Activated naive CD8-positive, alpha-beta T cell treated with anti-CD3 and anti-CD28 coated beads, Interleukin-2, amount 10 ng/mL, durations not matched to agents 7 days and 5 days (primary cell): ENCODE data around the gene METAP2. TPM values are rescaled to one million over a fixed set of nuclear protein-coding genes. Genes with fewer than 3 reads are reported as not detected.
"Not testable (repeated sequence)": the region's sequence is repeated elsewhere in the genome, so short reads cannot be mapped to it uniquely, and the experiment has no call there.

Experiments
- ATAC-seq: fragments of 150-1000 bp; cut with Tn5 transposase; one replicate; pipeline ENCODE4 v1.10.0; 2021; ENCODE audit warnings: low read depth, moderate library complexity
- POLR2A ChIA-PET: fragments of 350-600 bp; sonication (Branson Sonifier 250); formaldehyde crosslinking; loops from one replicate; lab custom pipeline; 2021; ENCODE audit warnings: antibody characterized with exemption; lab: Charles Lee
- DNase-seq: peaks from one replicate; pipeline ENCODE4 v3.0.0; 2021
- H3K27ac Mint-ChIP-seq: one replicate; pipeline ENCODE4 v1.8.0; 2022; ENCODE audit warnings: mild to moderate bottlenecking, mixed read lengths
- H3K27me3 Mint-ChIP-seq: one replicate; pipeline ENCODE4 v1.8.0; 2022; ENCODE audit warnings: mild to moderate bottlenecking, moderate library complexity, mixed read lengths
- H3K36me3 Mint-ChIP-seq: one replicate; pipeline ENCODE4 v1.8.0; 2021; ENCODE audit warnings: mild to moderate bottlenecking, mixed read lengths
- H3K4me1 Mint-ChIP-seq: one replicate; pipeline ENCODE4 v1.8.0; 2021; ENCODE audit warnings: mixed read lengths
- H3K4me3 Mint-ChIP-seq: one replicate; pipeline ENCODE4 v1.8.0; 2022; ENCODE audit warnings: mild to moderate bottlenecking, moderate library complexity, mixed read lengths
- H3K9me3 Mint-ChIP-seq: one replicate; pipeline ENCODE4 v1.8.0; 2021; ENCODE audit warnings: mixed read lengths
- total RNA-seq, 2 experiments: library from RNA; stranded (reverse); gene quantifications; one replicate each; pipeline ENCODE4 v1.2.3, GENCODE V29; 2021

METAP2 gene
- total RNA-seq = 10 to 100 TPM; 64.3 to 71.2 TPM

DNA sequence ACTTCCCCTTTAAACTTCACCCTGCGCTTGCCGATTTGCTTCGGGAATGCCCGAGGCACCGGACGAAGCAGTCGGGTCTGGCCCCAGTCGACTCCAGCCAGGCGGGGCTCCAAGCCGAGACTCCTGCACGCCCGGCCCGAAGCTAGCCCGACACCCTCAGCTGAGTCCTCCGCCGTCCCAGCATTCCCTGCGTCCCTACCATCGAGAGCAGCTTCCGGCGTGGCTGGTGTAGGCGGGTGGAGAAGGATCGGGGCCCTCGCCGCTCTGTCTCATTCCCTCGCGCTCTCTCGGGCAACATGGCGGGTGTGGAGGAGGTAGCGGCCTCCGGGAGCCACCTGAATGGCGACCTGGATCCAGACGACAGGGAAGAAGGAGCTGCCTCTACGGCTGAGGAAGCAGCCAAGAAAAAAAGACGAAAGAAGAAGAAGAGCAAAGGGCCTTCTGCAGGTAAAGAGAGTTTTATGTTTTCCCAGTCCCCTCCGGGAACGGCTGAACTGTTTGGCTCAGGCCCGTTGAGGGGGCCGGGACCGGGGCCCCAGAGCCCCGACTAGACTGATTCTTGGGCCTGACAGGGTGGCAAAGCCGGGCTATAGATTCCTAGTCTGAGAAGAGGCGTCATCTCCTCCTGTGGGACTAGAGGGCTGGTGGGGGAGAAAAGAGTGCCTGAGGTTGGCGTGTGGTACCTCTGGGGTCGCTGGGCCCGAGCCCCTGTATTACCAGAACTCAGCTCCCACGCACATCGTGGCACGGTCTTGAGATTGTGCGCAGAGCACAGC, at the start of gene METAP2:
METAP2 (plus strand) TSS at position 269 of the 776 bp plus-strand sequence; CDS start at position 297, 28 bp downstream.
- H3K4me3 Mint-ChIP-seq = peak within 1 kb of the TSS; percentile 99
- peaks cover 27% of the 10 kb centered on the region for H3K4me1 Mint-ChIP-seq
- H3K27me3 Mint-ChIP-seq = no peaks in the 10 kb centered on the region
- peaks cover 25% of the 10 kb centered on the region for H3K36me3 Mint-ChIP-seq
- no peaks in the 10 kb centered on the region for H3K9me3 Mint-ChIP-seq
- H3K27ac Mint-ChIP-seq = peak within 1 kb of the TSS; percentile 99
- POLR2A ChIA-PET = interaction anchor here (0.5 to 2.0 kb wide), 13 partner anchors 9 to 1042 kb away, joined by 3 to 13 read pairs (median 4); partner anchors contain the start of genes CCDC38, FGD6, NR2C1 and VEZT
- DNase-seq (peak; percentile 87), ATAC-seq (peak; percentile 99)

DNA sequence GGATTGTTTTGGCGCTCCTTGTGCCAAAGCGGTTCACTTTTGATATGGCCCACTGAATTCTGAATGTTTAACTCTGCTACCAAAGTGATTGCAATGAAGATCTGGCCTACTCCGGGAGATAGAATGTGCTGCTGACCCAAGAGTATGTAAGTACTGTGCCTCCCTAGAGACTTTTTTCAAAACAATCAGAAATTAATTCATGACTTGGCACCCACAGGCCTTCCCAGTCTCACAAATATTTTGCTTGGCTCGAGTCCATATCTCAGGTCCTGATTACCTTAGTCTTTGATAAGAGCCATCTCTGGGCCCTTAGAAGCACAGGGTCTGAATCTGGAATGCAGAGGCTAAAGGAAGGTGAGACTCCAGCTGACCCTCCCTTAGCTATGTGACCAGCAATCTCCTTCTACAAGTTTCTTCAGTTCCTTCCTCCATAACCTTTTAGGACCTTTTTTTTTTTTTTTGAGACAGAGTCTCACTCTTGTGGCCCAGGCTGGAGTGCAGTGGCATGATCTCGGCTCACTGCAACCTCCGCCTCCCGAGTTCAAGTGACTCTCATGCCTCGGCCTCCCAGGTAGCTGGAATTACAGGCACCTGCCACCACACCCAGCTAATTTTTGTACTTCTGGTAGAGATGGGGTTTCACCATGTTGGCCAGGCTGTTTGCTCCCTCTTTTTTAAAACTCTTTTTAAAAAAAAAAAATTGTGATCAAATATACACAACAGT, 49.5 kb upstream of the METAP2 start:
- no peak overlapping the region for H3K27ac Mint-ChIP-seq
- POLR2A ChIA-PET = interaction anchor here (0.6 kb wide), 1 partner anchor 979 kb away, joined by 4 read pairs; no protein-coding TSS in a partner anchor
- H3K4me1 Mint-ChIP-seq = peaks cover 8% of the 10 kb centered on the region
- H3K27me3 Mint-ChIP-seq = no peaks in the 10 kb centered on the region
- H3K4me3 Mint-ChIP-seq = no peak overlapping the region
- ATAC-seq (no peak), DNase-seq (no peak)
- H3K9me3 Mint-ChIP-seq = no peaks in the 10 kb centered on the region
- no peaks in the 10 kb centered on the region for H3K36me3 Mint-ChIP-seq

DNA sequence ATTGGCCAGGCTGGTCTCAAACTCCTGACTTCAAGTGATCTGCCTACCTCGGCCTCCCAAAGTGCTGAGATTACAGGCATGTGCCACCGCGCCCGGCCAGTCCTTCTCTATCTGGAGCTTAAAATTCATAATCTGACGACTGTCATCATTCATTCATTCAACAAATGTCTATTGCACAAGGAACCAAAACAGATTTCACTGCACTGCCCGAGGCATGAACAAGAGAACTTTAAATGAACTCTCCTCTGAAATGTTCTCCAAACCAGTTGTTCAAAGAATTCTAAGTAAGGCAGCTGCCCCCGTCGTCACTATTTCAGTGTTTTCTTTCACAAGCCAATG, 44.8 kb upstream of the METAP2 start:
- no peaks in the 10 kb centered on the region for H3K9me3 Mint-ChIP-seq
- no peak overlapping the region for H3K4me3 Mint-ChIP-seq
- ATAC-seq (no peak), DNase-seq (no peak)
- peaks cover 8% of the 10 kb centered on the region for H3K4me1 Mint-ChIP-seq
- H3K27me3 Mint-ChIP-seq = peaks cover 2% of the 10 kb centered on the region
- POLR2A ChIA-PET = interaction anchor here (0.6 to 1.6 kb wide), 2 partner anchors 45 to 336 kb away, joined by 3 to 6 read pairs; partner anchors contain the start of gene METAP2
- peak overlapping the region; percentile 19 for H3K27ac Mint-ChIP-seq
- H3K36me3 Mint-ChIP-seq = no peaks in the 10 kb centered on the region

DNA sequence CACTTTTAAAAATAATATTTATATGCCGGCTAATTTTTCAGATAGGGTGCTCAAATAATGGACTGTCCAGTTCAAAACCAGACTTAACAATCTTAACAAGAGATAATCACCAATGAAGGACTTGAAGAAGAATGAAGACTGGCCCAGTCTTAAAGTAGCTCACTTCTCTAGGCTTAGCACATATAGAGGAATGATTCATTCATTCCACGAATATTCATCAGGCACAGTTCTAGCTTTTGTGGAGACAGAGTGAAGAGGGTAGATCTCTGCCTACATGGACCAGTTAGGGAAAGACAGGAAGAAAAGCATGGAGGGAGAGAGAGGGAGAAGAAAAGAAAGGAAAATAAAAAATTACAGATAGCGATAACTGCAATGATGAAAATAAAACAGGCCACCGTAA, 42.8 kb upstream of the METAP2 start:
- POLR2A ChIA-PET = no interaction called here
- H3K36me3 Mint-ChIP-seq = no peaks in the 10 kb centered on the region
- peaks cover 7% of the 10 kb centered on the region for H3K4me1 Mint-ChIP-seq
- H3K4me3 Mint-ChIP-seq = no peak overlapping the region
- no peak overlapping the region for H3K27ac Mint-ChIP-seq
- peaks cover 6% of the 10 kb centered on the region for H3K27me3 Mint-ChIP-seq
- ATAC-seq = no peak
- no peaks in the 10 kb centered on the region for H3K9me3 Mint-ChIP-seq
- no peak for DNase-seq

DNA sequence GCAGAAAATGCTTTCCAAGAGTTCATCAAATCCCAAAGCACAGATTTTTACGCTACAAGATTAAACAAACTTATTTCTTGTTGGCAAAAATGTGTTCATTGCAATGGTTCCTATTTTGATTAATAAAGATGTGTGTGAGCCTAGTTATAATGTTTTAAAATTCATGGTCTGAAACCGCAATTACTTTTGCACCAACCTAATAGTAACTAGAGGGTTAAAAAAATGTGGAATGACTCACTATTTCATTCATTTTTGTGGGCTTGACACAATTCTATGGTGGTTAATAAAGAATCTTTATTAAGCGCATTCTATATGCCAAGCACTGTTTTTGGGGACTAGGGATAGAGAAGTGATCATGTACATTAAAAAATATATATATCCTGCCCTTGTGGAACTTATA, 38.6 kb upstream of the METAP2 start:
- peaks cover 6% of the 10 kb centered on the region for H3K27me3 Mint-ChIP-seq
- ATAC-seq (no peak), DNase-seq (no peak)
- H3K4me3 Mint-ChIP-seq = no peak overlapping the region
- H3K9me3 Mint-ChIP-seq = no peaks in the 10 kb centered on the region
- POLR2A ChIA-PET = no interaction called here
- no peaks in the 10 kb centered on the region for H3K36me3 Mint-ChIP-seq
- H3K4me1 Mint-ChIP-seq = no peaks in the 10 kb centered on the region
- no peak overlapping the region for H3K27ac Mint-ChIP-seq

DNA sequence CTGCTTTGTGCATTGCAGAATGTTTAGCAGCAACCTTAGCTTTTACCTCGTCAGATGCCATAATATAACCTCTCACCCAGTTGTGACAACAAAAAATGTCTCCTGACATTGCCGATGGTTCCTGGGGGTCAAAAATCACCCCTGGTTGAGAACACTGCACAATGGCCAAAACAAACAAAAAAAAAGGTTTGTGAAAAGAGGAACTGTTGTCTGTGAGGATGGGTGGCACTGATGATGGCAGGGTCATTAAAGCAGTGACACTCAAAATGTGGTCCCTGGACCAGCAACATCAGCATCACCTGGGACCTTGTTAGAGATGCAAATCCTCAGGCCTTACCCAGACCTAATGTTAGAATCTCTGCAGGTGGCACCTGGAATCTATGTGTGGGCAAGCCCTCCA, 36.4 kb upstream of the METAP2 start:
- H3K4me1 Mint-ChIP-seq = no peaks in the 10 kb centered on the region
- peaks cover 6% of the 10 kb centered on the region for H3K27me3 Mint-ChIP-seq
- DNase-seq = no peak
- ATAC-seq = no peak
- H3K36me3 Mint-ChIP-seq = no peaks in the 10 kb centered on the region
- no peak overlapping the region for H3K4me3 Mint-ChIP-seq
- H3K9me3 Mint-ChIP-seq = no peaks in the 10 kb centered on the region
- POLR2A ChIA-PET = no interaction called here
- H3K27ac Mint-ChIP-seq = no peak overlapping the region

DNA sequence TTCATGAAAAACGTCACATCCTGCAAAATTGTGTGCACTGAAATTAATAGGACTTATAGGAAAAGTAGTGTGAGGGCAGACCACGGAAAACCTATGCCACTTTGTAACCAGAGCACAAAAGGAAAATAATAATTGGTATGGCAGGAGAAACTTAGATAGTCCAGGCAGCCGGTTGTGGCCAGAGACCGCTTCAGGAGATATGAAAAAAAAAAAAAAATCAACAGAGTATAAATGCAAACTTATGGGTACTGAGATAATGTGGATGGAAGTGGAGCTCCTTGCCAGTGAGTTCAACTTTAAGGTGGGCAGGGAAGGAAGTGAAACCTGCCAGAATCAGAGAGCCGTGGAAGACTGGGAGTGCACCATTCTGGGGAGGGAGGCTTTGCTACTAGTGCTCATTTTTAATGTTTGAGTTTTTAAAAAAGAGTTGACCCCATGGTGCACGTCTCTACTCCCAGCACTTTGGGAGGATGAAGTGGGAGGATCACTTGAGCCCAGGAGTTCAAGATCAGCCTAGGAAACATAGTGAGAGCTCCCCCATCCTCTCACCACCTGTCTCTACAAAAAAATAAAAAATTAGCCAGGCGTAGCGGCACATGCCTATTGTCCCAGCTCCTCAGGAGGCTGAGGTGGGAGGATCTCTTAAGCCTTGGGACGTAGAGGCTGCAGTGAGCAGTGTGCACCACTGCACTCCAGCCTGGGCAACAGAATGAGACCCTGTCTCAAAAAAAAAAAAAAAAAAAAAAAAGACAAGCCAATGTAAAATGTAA, 34.3 kb upstream of the METAP2 start:
- H3K4me1 Mint-ChIP-seq = no peaks in the 10 kb centered on the region
- peaks cover 4% of the 10 kb centered on the region for H3K27me3 Mint-ChIP-seq

DNA sequence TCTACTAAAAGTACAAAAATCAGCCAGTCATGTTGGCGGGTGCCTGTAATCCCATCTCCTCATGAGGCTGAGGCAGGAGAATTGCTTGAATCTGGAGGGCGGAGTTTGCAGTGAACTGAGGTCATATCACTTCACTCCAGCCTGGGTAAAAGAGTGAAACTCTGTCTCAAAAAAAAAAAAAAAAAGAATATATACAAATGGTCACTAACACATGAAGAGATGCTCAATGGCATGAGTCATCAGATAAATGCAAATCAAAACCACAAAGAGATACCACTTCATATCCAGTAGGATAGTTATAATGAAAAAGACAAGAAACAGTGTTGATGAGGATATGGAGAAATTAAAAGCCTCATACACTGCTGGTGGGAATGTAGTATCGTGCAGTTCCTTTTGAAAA, 33.6 kb upstream of the METAP2 start:
- POLR2A ChIA-PET = no interaction called here
- ATAC-seq (no peak), DNase-seq (no peak)
- H3K27ac Mint-ChIP-seq = no peak overlapping the region
- peaks cover 3% of the 10 kb centered on the region for H3K27me3 Mint-ChIP-seq
- no peak overlapping the region for H3K4me3 Mint-ChIP-seq
- no peaks in the 10 kb centered on the region for H3K36me3 Mint-ChIP-seq
- H3K9me3 Mint-ChIP-seq = no peaks in the 10 kb centered on the region
- H3K4me1 Mint-ChIP-seq = no peaks in the 10 kb centered on the region

More for the DNA sequence above, 34.3 kb upstream of the METAP2 start:
- Mint-ChIP-seq H3K4me3 (no peak overlapping the region), H3K9me3 (no peaks in the 10 kb centered on the region), H3K27ac (no peak overlapping the region), H3K36me3 (no peaks in the 10 kb centered on the region)
- POLR2A ChIA-PET = no interaction called here
- DNase-seq = no peak
- no peak for ATAC-seq

DNA sequence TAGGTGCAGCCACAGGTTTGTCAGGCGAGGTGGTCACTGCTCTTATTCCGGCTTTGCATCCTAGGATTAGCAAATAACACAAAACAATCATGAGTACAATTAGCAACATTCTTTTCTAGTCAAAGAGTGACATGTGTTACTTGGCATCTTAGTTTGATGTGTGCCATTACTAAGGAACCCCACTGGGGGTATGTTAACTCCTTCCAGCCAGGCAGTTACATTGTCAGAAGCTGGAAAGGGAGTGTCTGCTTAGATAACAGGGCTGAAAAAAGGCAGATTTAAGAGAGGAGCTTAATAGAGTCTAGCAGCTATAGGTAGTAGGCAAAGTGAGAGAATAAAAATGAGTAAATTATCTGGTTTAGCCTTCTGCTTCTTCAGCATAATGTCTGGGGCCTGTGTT, 30.5 kb upstream of the METAP2 start:
- Mint-ChIP-seq H3K4me3 (no peak overlapping the region), H3K27me3 (peaks cover 17% of the 10 kb centered on the region), H3K27ac (no peak overlapping the region), H3K4me1 (no peaks in the 10 kb centered on the region), H3K9me3 (peaks cover 1% of the 10 kb centered on the region), H3K36me3 (peaks cover 2% of the 10 kb centered on the region)
- ATAC-seq (no peak), DNase-seq (no peak)
- POLR2A ChIA-PET = no interaction called here

DNA sequence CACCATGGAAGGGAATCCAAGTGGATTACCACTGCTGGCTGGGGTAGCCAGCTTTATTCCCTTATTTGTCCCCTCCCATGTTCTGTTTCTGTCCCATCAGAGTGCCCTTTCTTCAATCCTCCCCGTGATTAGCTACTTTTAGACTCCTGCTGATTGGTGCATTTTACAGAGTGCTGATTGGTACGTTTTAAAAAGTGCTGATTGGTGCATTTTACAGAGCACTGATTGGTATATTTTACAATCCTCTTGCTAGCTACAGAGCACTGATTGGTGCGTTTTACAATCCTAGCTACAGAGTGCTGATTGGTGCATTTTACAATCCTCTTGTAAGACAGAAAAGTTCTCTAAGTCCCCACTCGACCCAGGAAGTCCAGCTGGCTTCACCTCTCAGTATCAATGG, 28.9 kb upstream of the METAP2 start:
- H3K9me3 Mint-ChIP-seq, DNase-seq, ATAC-seq, H3K4me3 Mint-ChIP-seq, H3K36me3 Mint-ChIP-seq, POLR2A ChIA-PET, H3K4me1 Mint-ChIP-seq, H3K27ac Mint-ChIP-seq: not testable (repeated sequence)
- H3K27me3 Mint-ChIP-seq = peaks cover 17% of the 10 kb centered on the region

DNA sequence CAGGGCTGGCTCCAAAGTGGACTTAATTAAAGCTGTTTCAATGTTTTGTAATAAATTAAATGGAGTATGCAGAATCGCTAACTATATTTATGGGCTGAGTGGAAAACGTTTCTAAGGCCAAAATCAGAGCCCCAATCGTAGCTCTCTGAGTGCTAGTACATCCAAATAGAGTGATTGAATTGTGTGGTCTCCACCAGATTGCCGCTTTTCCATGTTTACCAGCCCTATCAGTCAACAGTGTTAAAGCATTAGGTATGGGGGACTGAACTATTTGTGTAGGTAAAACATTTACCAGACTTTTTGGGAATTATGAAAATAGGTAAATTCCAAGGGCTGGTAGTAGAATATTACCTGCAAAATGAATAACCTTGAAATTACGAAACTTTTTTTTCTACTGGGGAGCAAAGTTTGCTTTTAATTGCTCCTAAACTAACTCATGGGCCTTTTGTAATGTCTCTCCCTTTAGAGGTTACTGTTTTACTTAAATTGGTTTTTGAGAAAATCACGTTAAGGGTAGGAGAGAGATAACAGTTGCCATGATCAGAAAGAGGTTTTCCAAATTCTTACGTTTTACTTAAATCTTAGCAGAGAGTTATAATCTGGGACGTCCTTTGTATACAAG, 28.0 kb upstream of the METAP2 start:
- Mint-ChIP-seq H3K4me1 (no peaks in the 10 kb centered on the region), H3K4me3 (no peak overlapping the region), H3K9me3 (peaks cover 1% of the 10 kb centered on the region), H3K36me3 (peaks cover 2% of the 10 kb centered on the region), H3K27ac (no peak overlapping the region), H3K27me3 (peaks cover 17% of the 10 kb centered on the region)
- no peak for ATAC-seq
- DNase-seq = no peak
- POLR2A ChIA-PET = interaction anchor here (0.6 kb wide), 1 partner anchor 16 kb away, joined by 4 read pairs; no protein-coding TSS in a partner anchor

DNA sequence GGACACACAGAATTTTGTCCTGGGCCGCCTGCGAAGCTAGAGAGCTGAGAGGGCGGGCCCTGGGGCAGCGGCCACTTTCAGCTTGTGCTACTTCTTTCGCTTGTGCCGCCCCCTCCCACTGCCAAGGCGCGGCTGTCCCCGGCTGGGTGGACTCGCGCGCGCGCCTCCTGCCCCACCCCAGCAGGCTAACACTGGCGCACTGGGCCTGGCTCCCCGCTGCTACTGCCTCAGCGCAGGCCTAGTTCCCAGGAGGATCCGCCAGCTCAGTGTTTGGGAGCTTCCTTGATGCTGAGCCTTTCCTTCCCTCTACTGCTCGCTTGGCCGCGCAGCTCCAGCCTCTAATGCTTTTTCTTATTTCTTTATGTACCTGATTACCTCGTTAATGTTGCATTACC, 27.4 kb upstream of the METAP2 start:
- peaks cover 1% of the 10 kb centered on the region for H3K9me3 Mint-ChIP-seq
- H3K36me3 Mint-ChIP-seq = peaks cover 2% of the 10 kb centered on the region
- ATAC-seq (no peak), DNase-seq (no peak)
- POLR2A ChIA-PET = no interaction called here
- no peak overlapping the region for H3K4me3 Mint-ChIP-seq
- no peaks in the 10 kb centered on the region for H3K4me1 Mint-ChIP-seq
- no peak overlapping the region for H3K27ac Mint-ChIP-seq
- peaks cover 17% of the 10 kb centered on the region for H3K27me3 Mint-ChIP-seq

DNA sequence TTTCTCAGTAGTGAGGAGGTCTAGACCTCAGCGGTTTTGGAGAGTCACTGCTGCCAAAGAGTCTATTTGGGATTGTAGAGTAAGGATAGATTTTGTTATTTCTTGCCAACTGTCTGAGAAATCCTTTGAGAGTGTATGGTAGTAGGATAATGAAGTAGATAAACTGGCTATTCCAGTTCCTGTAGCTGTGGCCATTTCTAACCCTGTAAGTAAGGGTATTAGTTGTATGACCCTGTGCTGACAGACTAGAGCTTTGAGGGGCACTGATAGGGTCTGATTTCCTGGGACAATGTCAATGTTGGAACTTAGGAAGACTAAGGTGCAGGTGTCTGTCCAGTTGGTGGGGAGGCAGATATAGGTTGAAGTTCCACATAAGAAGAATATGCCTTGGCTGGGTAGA, 24.3 kb upstream of the METAP2 start:
- not testable (repeated sequence) for H3K27ac Mint-ChIP-seq, H3K4me1 Mint-ChIP-seq, H3K4me3 Mint-ChIP-seq, H3K36me3 Mint-ChIP-seq, DNase-seq, H3K9me3 Mint-ChIP-seq, ATAC-seq
- peaks cover 17% of the 10 kb centered on the region for H3K27me3 Mint-ChIP-seq
- POLR2A ChIA-PET = interaction anchor here (0.5 kb wide), 1 partner anchor 129 kb away, joined by 3 read pairs; no protein-coding TSS in a partner anchor
